Activated T-helper 1 cell treated with anti-CD3 and anti-CD28 coated beads, Interleukin-2, amount 50 U/mL, for 16 hours (primary cell): Measurements from ENCODE around the gene LPO.

Source experiments
- DNase-seq, 2 donors: peaks; one replicate each; pipeline ENCODE4 v3.0.0-alpha.2; 2020; ENCODE audit warnings: low read depth in 1 of 2, low spot score in 1 of 2

The LPO gene

DNA sequence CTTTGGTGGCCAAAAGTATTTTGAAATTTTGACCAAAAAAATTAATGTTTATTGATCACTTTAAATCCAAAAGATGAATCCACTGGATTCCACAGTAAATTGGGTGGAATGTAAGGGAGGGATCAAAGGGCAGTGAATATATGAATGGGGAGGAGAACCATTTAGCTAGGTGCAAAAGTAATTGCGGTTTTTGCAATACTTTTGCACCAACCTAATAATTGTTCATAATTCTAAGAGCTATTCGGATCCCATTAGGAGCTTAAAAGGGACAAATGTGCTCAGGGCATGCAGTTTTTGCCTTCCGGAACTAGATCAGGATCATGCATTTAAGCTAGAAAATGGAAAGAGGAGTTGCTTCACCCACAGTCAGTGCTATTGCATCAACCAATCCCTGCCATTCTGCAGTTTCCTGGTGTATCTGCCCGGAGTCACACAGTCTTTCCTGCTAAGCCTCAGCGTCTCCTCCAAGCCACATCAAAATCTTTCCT lies at the start of gene LPO:
Gene LPO (plus strand): TSS at position 438 of the 488 bp plus-strand sequence. CDS start 4,396 bp downstream, outside the sequence.
- DNase-seq: no peak

GRCh38 chr17:58189436-58190146 lies 48.8 kb upstream of the LPO start:
- DNase-seq: no peak

DNA sequence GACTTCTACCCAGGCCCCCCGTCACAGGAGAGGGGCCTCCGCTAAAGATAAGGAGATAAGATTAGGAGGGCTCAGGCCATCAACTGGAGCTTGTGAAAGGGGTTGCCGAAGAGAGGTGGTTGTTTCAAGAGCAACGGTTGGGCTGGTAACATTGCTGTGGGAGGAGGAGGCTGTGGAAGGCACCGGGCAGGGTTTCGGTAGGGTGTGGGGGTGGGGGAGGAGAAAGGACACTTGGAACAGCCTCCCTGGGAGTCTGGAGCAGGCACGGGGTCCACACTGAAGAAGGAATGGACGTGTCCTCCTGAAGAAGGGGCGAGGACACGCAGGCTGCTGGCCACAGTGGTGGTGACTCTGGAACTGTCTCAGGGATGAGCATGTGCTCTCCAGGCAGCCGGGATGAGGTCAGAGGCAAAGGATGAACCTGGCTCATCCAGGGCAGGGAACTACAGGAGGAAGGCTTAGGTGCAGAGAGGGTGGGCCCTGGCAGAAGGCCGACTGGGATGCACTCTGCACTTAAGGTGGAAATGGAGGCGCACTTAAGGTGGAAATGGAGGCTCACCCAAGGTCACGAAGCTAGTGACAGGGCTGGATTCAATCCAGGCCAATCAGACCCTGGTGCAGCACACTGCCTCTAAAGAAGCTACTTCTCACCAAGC lies 47.0 kb upstream of the LPO start:
- DNase-seq: no peak

GRCh38 chr17:58192612-58193011 lies 45.8 kb upstream of the LPO start, which contains the start of gene EPX:
TSS of gene EPX (plus strand) at chr17:58192726. CDS start at chr17:58192847, 121 bp downstream.
- no peak for DNase-seq

DNA sequence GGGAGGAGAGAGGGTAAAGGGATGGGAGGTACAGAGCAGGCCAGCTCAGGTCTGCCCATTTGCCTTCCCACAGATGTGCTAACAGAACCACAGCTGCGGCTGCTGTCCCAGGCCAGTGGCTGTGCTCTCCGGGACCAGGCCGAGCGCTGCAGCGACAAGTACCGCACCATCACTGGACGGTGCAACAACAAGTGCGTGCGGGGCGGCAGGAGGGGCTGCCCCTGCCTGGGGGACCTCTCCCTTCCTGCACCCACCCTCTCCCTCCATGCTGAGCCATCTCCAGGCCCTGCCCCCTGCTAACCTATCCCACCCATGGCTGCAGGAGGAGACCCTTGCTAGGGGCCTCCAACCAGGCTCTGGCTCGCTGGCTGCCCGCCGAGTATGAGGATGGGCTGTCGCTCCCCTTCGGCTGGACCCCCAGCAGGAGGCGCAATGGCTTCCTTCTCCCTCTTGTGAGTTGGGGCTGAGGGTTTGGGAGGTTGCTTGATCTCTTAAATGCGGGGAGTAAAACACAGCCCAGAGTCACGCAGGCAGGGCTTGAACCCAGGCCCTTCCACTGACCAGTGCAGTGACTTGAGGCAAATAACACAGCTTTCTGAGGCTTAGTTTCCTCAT lies 44.6 kb upstream of the LPO start:
- DNase-seq: no peak

GRCh38 chr17:58195518-58196123 lies 42.8 kb upstream of the LPO start:
- no peak for DNase-seq

GRCh38 chr17:58196610-58197009 lies 41.8 kb upstream of the LPO start:
- no peak for DNase-seq

DNA sequence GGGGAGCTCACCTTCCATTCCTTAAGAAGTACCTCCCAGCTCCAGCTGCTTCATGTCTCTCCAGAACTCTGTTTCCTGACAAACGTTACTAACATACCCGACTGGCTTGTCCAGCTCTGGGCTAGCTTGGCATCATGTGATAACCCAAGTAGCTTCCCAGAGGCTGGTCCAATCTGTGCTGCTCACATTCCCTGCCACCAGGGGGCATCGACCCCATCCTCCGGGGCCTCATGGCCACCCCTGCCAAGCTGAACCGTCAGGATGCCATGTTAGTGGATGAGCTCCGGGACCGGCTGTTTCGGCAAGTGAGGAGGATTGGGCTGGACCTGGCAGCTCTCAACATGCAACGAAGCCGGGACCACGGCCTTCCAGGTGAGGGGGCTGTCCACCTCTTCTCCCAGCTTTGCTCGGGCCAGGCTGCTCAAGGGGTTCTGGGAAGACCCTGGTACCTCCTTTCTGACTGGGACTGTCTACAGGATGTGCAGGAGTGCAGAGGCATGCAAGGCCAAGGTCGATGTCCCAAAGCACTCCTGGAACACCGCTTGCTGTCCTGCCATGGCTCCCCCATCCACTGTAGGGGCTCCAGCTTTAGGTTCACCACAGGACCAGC lies 38.3 kb upstream of the LPO start:
- peak; percentile 23 to 32 for DNase-seq

DNA sequence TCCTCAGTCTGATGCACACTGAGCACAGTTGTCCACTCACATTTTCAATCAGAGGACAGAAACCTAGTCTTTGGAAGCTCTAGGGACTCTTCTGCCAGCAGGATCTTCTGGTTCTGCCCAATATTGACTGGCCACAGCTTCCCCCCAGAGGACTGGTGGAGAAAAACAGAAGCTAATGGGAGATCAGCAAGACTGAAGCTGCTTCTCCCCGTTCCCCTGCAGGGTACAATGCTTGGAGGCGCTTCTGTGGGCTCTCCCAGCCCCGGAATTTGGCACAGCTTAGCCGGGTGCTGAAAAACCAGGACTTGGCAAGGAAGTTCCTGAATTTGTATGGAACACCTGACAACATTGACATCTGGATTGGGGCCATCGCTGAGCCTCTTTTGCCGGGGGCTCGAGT lies 35.5 kb upstream of the LPO start:
- no peak for DNase-seq

DNA sequence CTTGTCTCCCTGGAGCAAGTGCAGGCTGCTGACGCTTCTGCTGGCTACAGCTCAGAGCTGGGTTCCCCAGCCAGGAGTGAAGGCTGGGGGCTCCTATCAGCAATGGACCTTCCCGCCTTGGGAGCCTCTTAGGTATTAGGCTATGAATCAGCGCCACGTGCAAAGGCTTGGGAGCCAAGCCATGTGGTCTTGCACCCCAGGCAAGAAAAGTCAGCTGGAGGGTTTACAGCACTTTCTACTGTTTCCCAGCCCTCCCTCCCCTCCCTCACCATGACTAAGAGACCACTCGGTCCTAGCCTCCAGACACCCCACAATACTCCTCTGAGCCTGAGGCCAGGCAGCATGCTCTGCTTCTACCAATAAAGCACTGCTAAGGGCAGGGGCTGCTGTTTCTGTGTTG lies 33.6 kb upstream of the LPO start:
- no peak for DNase-seq

DNA sequence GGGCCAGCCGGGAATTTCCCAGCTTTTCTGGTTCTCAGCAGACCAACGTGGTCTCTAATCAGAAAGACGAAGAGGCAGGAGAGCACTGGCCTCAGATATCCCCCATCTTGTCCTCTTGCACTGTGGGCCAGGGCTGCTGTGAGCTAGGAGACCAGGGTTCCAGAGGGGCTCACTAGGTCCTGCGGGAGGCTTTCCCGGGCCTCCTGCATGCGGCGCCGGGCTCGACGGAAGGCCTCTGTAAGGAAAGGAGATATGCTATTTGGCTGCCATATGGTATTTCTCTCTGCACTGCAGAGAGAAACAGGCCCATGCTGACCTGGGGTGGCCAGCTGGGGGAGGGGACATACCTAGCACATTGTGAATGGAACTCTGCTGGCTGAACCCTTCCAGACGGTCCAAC lies 32.4 kb upstream of the LPO start:
- DNase-seq: no peak

DNA sequence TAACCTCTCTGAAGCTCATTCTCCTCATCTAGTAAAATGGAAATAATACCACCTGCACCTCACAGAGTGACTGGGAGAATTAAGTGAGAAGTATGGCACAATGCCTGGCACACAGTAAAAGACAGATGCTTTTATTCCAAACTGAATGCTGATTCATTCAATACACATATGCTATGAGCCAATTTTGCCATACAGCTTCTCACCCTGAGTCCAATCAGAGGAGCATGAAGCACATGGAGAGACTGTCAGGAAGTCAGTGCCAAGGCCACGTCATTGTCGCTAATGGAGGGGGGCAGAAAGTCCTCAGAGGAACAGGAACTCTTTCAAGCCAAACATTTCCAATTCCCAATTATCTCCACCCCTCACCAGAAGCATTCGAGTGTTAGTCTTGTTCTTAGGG lies 30.9 kb upstream of the LPO start:
- DNase-seq: no peak

DNA sequence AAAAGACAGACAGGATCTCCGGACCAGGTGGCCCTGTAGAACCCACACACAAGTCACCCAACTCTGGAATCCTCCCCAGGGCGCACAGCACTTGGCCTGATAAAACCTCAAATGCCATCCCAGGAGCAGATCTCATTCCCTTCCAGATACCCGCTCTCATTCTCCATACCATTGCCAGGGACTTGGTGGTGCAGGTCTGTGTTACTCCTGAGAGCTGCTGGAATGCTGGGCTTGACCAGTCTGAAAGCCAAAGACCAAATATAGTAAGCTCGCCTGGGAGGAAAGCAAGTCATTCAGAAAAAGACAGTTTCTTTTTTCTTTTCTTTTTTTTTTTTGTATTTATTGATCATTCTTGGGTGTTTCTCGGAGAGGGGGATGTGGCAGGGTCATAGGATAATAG lies 30.0 kb upstream of the LPO start:
- no peak for DNase-seq

DNA sequence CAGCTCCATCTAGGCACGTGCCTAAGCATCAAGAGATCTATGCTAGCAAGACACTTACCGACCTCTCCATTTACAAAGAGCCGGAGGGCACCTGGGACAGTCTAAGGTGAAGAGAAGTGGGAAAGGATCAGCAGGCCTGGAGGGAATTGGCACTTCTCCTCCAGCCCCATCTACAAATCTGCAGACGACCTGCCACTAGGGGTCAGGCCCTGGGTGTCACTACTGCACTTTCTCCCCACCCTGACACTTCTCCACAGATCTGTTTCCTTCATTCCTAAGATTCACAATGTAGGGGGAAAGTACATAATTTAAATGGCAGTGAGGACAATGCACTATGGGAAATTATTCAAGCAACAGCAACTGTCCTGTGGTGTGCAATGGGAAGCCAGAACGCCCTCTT lies 27.5 kb upstream of the LPO start:
- DNase-seq: no peak

DNA sequence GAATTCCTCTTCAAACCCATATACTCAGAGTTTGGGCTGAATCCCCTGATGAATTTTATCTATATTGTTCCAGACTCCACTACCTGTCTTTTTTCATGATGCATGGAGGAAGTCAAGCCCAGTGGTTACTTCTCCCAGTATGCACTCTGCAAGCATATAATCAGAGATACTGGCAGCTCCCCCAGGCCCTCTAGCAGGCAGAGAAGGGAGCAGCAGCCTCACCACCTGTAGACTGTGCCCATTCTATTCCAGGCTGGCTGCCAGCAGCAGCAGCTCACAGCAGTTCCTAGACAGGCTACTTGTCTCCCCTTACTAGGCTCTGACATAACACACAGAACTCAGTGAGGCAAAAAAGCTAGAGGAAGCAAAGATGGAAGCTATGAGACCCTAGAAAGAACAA lies 22.7 kb upstream of the LPO start:
- no peak for DNase-seq

DNA sequence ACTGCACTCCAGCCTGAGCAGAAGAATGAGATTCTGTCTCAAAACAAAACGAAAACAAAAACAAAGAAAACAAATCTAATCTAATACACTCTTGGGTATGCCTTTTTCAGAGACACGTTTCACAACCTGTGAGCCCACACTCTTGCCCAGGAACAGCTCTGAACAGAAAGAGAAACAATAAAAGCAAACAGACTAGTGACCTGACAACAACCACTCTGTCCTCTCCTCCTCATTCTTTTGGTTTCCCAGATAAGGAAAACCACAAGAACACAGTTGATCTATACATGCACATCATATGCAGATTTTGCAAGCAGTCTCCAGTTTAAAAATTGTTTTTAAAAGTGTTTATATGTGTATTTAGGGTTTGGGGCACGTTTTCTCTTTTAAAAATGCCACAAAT lies 20.6 kb upstream of the LPO start:
- DNase-seq: no peak

GRCh38 chr17:58219007-58219788 lies 19.2 kb upstream of the LPO start, which contains the start of gene MKS1:
TSS of gene MKS1 (minus strand) at chr17:58219255. CDS start at chr17:58219230, 25 bp downstream.
- DNase-seq: peak; percentile 88 to 93

DNA sequence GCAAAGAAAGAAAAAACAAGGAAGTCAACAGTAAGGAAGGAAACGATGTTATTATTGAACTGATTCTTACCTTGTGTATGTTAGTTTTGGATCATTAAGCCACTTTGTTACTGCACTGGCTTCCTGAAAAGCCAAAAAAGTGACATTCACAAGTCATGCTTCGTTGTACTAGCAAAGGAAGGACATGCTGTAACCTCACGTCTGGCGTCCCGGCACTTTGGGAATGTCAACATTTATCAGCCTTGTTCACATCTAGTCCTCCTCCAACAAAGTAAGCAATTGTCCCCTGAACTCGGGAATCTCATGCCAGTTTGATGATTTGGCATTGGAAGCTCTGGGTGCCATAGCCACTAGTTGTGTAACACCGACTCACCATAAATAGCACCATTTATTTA lies 18.6 kb upstream of the LPO start:
- DNase-seq: no peak

DNA sequence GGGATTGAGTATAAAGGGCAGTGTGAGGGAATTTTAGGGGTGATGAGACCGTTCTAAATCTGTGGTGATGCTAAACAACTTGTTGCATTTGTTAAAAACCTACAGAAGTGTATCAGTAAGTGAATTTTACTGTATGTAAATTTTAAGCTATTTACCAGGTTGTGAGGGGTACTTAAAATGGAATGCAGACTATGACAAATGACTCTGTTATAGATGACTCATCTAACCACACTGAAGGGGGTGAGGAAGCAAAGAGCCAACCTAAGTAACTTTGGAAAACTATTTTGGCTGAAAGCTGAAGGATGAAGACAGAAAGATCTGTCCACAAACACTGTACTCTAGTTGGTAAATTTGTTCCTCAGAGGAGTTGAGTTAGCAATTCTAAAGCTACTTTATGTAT lies 14.1 kb upstream of the LPO start:
- no peak for DNase-seq

- no peak for DNase-seq
Observed at GRCh38 chr17:58227733-58228132, 10.7 kb upstream of the LPO start.

DNA sequence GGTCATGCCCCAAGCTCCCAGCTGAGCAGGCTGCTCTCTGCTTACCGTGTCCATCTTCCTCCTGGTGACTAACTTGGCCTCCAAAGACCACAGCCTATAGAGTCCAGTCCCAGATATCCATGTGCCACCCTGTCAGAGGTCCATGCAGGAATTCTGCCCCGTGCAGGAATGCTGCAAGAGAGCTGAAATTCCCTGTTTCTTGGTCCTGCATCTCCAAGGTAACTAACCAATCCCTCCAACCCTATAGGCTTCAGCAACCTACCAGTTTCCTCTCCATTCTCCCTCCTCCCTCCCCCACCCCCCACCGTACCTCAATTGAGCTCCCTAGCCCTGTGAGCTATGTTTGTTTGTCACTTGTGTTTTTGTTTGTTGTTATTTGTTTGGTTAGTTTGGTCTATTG lies 9.7 kb upstream of the LPO start:
- no peak for DNase-seq
